Activated T-helper 17 cell treated with anti-CD3 and anti-CD28 coated beads, Interleukin-2, amount 50 U/mL, for 72 hours (primary cell): Measurements from ENCODE around the gene AUTS2. TPM values are rescaled to one million over a fixed set of nuclear protein-coding genes. Genes with fewer than 3 reads are reported as not detected.

Experiments used
- ATAC-seq: fragments of 150-1000 bp; cut with Tn5 transposase; replicated peaks from 2 replicates; pipeline ENCODE4 v1.10.0; 2021; ENCODE audit warnings: mild to moderate bottlenecking, moderate library complexity
- H3K27ac Mint-ChIP-seq: one replicate; pipeline ENCODE4 v1.8.0; 2022; ENCODE audit warnings: mixed read lengths
- H3K27me3 Mint-ChIP-seq: one replicate; pipeline ENCODE4 v1.8.0; 2022; ENCODE audit warnings: mixed read lengths
- H3K36me3 Mint-ChIP-seq: one replicate; pipeline ENCODE4 v1.8.0; 2022; ENCODE audit warnings: low read depth, mild to moderate bottlenecking, mixed read lengths
- H3K4me1 Mint-ChIP-seq: one replicate; pipeline ENCODE4 v1.8.0; 2022; ENCODE audit warnings: mixed read lengths
- H3K4me3 Mint-ChIP-seq: one replicate; pipeline ENCODE4 v1.8.0; 2022; ENCODE audit warnings: mild to moderate bottlenecking, mixed read lengths
- H3K9me3 Mint-ChIP-seq: one replicate; pipeline ENCODE4 v1.8.0; 2022; ENCODE audit warnings: mixed read lengths
- total RNA-seq, 2 donors: library from RNA; stranded (reverse); gene quantifications; one replicate each; pipeline ENCODE4 v1.2.3, GENCODE V29; 2022

The AUTS2 gene
- total RNA-seq, 2 donors from 2014 or later, result 20.1 to 39.9 TPM

DNA sequence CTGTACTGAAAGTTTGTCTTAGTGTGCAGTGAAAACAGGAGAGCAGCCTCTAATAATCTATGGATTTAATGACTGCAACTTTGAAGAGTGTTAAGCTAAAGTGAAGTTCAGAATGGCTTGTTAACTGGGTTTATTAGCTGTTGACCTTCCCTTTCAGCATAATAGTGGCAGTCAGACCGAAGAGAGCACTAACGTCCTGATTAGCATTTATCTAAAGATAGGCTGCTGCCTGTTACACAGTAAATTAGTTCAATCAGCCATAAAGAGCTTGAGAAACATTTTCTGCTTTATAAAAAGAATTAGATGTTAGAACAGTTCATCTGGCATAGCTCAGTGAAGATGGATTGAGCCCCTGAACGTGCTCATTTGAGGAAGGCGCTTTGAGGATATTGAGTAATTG lies 433.0 kb downstream of the AUTS2 start:
- Mint-ChIP-seq H3K27me3 (peaks cover 4% of the 10 kb centered on the region), H3K4me3 (no peak overlapping the region), H3K9me3 (no peaks in the 10 kb centered on the region), H3K36me3 (no peaks in the 10 kb centered on the region), H3K27ac (no peak overlapping the region), H3K4me1 (no peaks in the 10 kb centered on the region)
- ATAC-seq, result no peak

DNA sequence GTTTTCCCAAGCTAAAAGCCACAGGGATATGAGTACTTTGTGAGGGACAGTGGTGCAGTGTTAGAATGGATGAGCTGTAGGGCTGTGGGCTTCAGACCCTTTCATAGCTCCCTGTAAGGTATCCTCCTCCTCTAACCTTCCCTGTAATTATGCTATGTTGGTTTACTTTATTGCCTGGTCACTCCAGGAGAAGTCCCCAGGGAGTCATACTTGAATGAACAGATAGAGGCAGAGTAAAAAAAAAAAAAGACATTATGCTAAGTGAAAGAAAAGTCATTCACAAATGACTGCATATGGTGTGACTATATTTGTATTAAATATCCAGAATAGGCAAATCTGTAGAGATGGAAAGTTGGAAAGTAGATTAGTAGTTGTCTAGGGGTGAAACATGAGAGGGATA lies 434.4 kb downstream of the AUTS2 start:
- Mint-ChIP-seq H3K36me3 (no peaks in the 10 kb centered on the region), H3K27me3 (peaks cover 4% of the 10 kb centered on the region), H3K9me3 (no peaks in the 10 kb centered on the region), H3K4me3 (no peak overlapping the region), H3K4me1 (no peaks in the 10 kb centered on the region), H3K27ac (no peak overlapping the region)
- ATAC-seq, result no peak

DNA sequence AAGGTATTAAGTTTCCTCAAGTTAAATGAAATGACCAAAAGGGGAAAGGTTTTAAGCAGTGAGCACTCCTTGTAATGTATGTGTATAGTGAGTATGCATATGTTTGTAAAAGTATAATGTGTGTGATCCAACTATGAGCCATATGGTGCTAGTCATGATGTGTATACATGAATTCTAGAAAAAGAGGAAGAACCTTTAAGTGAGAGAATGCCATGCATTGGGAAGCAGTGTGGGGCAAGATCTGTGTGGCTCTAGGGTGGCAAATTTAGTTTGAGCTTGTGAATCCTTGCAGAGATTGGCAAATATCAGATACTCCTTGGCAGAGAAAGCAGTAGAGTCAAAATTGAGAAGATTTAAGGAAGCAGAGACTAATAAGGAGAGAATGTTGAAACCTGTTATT lies 435.0 kb downstream of the AUTS2 start:
- no peak for ATAC-seq
- Mint-ChIP-seq H3K36me3 (no peaks in the 10 kb centered on the region), H3K27me3 (peaks cover 4% of the 10 kb centered on the region), H3K4me1 (no peaks in the 10 kb centered on the region), H3K27ac (no peak overlapping the region), H3K4me3 (no peak overlapping the region), H3K9me3 (no peaks in the 10 kb centered on the region)

DNA sequence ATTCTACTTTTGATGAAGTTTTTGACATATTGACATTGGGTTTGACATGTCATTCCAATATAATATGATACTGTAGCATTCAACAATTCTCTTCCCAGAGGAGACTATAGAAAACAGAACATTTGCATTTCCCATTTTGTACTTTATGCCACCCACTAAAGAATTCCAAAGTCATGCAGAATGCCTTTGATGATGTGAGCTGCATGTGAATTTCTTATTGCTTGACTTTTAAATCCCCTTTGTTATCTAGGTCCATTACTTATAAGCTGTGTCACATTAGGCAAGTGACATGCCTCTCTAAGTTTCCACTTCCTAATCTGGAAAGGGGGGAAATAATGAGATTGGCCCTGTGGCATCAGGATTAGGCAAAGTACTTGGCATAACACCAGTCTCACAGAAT lies 436.7 kb downstream of the AUTS2 start:
- no peaks in the 10 kb centered on the region for H3K36me3 Mint-ChIP-seq
- no peak overlapping the region for H3K4me3 Mint-ChIP-seq
- no peak for ATAC-seq
- H3K9me3 Mint-ChIP-seq, result no peaks in the 10 kb centered on the region
- no peaks in the 10 kb centered on the region for H3K4me1 Mint-ChIP-seq
- no peak overlapping the region for H3K27ac Mint-ChIP-seq
- no peaks in the 10 kb centered on the region for H3K27me3 Mint-ChIP-seq

DNA sequence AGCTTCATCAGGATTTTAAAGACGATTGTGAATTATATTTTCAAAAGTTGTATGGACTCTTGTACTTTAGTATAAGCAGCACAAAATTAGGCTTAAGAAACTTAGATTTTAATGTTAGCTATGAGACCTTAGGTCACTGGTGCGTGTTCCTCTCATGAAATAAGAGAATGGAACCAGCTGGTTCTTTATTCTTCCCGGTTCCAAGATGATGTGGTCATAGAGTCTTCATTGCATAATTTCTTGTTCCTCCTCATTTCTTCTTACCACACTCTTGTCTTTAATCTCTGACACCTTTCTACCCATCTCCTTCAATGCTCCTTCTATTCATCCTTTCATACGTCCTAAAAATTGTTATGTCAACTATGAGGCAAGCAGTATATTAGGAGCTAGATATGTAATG lies 437.2 kb downstream of the AUTS2 start:
- Mint-ChIP-seq H3K36me3 (no peaks in the 10 kb centered on the region), H3K4me1 (no peaks in the 10 kb centered on the region), H3K27ac (no peak overlapping the region), H3K4me3 (no peak overlapping the region), H3K27me3 (no peaks in the 10 kb centered on the region), H3K9me3 (no peaks in the 10 kb centered on the region)
- no peak for ATAC-seq

DNA sequence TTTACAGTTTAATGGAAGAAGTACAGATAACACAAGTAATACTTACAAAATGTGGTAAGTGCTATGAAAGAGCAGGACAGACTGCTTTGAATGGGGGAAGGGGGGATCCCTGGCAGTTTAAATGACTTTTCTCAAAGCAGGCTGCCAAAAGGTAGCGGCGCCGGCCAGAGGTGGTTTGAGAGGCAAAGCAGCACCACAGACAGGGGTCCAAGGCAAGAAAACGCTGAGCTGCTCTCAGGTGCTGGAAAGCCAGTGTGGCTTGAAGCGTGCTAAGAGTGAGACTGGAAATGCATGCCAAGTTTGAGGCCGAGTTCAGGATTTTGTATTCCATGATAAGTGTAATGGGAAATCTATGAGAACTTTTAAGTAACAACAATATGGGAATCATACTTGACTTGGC lies 437.7 kb downstream of the AUTS2 start:
- Mint-ChIP-seq H3K4me3 (no peak overlapping the region), H3K27me3 (no peaks in the 10 kb centered on the region), H3K36me3 (no peaks in the 10 kb centered on the region), H3K27ac (no peak overlapping the region), H3K9me3 (no peaks in the 10 kb centered on the region), H3K4me1 (no peaks in the 10 kb centered on the region)
- ATAC-seq, result no peak

DNA sequence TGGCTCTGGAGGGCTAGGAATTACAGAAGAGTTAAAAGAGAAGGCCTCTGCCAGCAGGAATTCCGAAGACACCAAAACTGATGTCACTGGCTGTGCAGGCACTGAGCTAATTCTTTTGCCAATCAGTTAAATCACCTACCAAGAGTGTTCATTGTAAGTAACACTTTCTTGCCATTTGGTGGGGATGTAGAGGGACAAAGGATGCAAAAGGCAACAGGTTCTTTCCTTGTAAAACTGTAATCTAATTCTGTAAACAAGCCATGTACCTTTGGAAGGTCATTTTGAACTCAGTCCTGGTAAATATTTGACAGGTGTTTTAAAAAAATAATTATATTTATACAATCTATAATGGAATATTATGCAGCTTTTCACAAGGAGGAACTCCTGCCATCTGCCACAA lies 438.4 kb downstream of the AUTS2 start:
- Mint-ChIP-seq H3K4me3 (no peak overlapping the region), H3K4me1 (no peaks in the 10 kb centered on the region), H3K27me3 (no peaks in the 10 kb centered on the region), H3K27ac (no peak overlapping the region), H3K36me3 (no peaks in the 10 kb centered on the region), H3K9me3 (no peaks in the 10 kb centered on the region)
- no peak for ATAC-seq

DNA sequence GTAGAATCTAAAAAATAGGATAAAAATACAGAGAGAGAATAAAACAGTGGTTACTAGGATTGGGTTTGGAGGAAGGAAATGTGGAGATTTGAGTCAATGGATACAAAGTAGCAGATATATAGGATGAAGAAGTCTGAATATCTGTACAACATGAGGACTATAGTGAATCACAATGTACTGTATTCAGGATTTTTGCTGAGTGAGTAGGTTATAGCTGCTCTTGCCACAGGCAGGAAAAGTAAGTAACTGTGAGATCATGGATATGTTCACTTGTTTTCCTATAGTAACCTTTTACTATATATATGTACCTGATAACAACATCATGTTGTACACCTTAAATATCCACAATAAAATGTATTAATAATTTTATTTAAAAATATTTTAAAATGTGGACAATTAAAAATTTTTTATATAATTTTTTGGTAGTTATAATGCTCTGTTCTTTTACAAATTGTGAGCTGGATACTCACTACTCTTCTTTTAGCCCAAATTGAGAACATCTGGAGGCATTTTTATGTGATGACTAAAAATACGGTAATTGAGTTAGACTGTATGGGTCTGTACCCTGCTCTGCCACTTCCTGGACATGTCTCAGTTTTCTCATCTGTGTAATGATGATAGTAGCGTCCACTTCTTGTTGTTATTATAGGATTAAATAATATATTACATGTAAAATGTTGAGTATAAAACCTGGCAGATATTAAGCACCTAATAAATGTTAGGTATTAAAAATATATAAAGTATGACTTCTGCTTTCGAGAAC lies 439.1 kb downstream of the AUTS2 start:
- no peak for ATAC-seq
- no peak overlapping the region for H3K27ac Mint-ChIP-seq
- no peaks in the 10 kb centered on the region for H3K27me3 Mint-ChIP-seq
- H3K4me1 Mint-ChIP-seq, result no peaks in the 10 kb centered on the region
- no peaks in the 10 kb centered on the region for H3K9me3 Mint-ChIP-seq
- H3K36me3 Mint-ChIP-seq, result no peaks in the 10 kb centered on the region
- no peak overlapping the region for H3K4me3 Mint-ChIP-seq

DNA sequence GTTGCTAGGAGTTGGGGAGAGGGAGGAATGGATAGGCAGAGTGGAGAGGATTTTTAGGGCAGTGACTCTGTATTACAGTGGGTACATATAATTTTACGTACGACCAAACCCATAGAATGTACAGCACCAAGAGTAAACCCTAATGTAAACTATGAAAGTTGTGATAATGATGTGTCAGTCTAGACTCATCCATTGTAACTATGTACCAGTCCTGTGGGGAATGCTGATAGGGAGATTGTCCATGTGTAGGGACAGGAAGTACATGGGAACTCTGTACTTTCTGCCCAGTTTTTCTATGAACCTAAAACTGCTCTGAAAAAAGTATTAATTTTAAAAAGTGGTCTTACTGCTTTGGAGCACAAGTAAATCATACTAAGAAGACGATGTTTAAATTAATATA lies 441.8 kb downstream of the AUTS2 start:
- no peak overlapping the region for H3K27ac Mint-ChIP-seq
- no peak for ATAC-seq
- no peaks in the 10 kb centered on the region for H3K4me1 Mint-ChIP-seq
- H3K27me3 Mint-ChIP-seq, result no peaks in the 10 kb centered on the region
- no peaks in the 10 kb centered on the region for H3K9me3 Mint-ChIP-seq
- no peaks in the 10 kb centered on the region for H3K36me3 Mint-ChIP-seq
- no peak overlapping the region for H3K4me3 Mint-ChIP-seq

DNA sequence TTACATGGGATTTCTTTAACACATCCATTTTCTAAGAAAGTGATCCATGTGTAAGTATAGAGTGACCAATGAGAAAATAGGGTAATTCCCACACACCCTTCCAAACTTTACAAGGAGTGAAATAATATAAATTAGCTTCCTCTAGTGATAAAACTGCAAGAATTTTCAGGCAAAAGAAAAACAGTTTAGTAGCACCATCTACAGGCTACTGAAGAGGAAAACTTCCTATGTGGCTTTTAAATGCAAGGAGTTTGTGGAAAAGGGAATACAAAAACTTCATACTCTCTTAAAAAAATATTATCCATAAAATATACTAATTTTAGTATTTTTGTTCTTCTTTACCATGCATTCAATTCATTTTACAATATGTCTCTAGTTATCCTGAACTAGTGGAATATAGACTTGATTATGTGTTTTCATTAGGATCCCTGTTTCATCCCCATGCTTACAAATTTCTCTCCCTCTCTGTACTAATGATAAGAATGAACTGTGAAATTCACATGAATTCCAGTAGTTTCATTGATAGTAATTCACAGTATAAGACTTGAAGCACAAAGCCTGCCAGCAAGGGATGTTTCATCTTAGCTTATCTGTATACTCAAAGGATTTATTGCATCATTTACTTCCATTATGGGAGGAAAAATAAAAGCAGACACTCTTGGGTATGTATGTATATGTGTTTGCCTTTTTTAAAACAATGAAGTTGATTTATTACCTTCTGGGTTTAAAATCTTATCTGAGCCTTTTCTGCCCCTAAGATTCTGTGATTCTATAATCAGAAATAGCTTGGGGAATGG lies 442.9 kb downstream of the AUTS2 start:
- ATAC-seq, result no peak
- no peaks in the 10 kb centered on the region for H3K9me3 Mint-ChIP-seq
- no peaks in the 10 kb centered on the region for H3K36me3 Mint-ChIP-seq
- H3K4me3 Mint-ChIP-seq, result no peak overlapping the region
- H3K4me1 Mint-ChIP-seq, result no peaks in the 10 kb centered on the region
- no peak overlapping the region for H3K27ac Mint-ChIP-seq
- no peaks in the 10 kb centered on the region for H3K27me3 Mint-ChIP-seq

DNA sequence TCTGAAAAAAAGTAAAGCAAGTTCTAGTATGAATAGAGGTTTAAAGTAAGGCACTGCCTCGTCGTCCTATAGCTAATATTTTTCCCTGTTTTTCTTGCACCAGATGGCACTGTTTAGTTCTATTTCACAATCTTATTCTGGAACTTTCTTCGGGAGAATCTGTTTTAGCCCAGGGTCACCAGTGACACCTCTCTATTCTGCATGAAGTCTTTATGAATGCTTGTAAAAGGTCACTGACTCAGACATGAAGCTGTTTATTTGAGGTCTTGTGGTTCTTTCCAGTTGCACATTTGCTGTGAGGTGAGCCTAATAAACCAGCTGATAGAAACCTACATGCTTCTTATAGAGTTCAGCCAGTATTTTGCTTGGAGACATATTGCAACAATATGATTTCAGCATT lies 444.3 kb downstream of the AUTS2 start:
- ATAC-seq, result no peak
- no peak overlapping the region for H3K4me3 Mint-ChIP-seq
- no peaks in the 10 kb centered on the region for H3K9me3 Mint-ChIP-seq
- no peaks in the 10 kb centered on the region for H3K27me3 Mint-ChIP-seq
- no peak overlapping the region for H3K27ac Mint-ChIP-seq
- no peaks in the 10 kb centered on the region for H3K36me3 Mint-ChIP-seq
- no peaks in the 10 kb centered on the region for H3K4me1 Mint-ChIP-seq

DNA sequence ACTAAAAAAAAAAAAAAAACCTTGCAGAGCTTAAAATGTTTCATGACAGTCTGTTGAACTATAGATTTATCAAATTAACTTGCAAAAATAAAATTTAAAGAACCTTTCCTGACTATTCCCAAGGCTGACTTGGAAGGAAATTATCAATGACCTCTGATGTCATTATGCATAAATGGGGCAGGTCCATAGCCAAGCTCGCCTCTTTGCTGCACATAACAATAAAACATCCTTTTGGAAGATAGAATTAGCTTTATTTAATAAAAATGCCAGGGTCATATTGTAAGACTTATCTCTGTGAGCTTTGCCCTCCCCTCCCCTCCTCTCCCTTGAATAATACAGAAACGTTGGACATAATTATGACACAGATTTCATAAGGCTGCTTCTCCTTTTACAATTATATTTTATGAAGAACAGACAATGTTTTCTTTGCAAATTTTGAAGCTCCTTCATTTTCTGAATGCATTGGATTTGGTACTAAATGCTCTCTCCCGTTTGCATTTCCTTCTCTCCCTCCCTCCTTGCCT lies 444.8 kb downstream of the AUTS2 start:
- Mint-ChIP-seq H3K36me3 (no peaks in the 10 kb centered on the region), H3K27me3 (no peaks in the 10 kb centered on the region), H3K9me3 (no peaks in the 10 kb centered on the region), H3K4me3 (no peak overlapping the region), H3K27ac (no peak overlapping the region), H3K4me1 (no peaks in the 10 kb centered on the region)
- ATAC-seq, result no peak

DNA sequence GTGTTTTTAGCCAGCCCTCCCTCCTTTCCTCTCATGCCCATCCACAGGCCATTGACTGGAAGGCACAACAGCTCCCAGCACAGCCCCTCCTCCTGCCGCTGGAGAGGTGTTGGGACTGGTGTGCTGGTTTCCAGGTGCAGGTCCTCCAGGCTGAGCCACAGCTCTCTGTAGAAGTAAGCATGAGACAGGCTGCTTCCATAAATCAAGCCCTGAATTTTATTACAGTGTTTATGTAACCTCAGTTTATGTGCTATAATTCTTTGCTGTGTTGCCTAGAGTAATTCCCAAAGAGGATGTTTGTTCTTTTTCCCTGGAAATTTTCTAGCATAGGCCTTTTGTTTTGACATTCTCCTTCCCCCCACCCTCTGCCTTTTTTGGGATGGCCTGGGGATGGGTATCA lies 445.8 kb downstream of the AUTS2 start:
- Mint-ChIP-seq H3K27ac (no peak overlapping the region), H3K9me3 (no peaks in the 10 kb centered on the region), H3K4me1 (no peaks in the 10 kb centered on the region), H3K36me3 (no peaks in the 10 kb centered on the region), H3K4me3 (no peak overlapping the region), H3K27me3 (no peaks in the 10 kb centered on the region)
- ATAC-seq, result no peak

DNA sequence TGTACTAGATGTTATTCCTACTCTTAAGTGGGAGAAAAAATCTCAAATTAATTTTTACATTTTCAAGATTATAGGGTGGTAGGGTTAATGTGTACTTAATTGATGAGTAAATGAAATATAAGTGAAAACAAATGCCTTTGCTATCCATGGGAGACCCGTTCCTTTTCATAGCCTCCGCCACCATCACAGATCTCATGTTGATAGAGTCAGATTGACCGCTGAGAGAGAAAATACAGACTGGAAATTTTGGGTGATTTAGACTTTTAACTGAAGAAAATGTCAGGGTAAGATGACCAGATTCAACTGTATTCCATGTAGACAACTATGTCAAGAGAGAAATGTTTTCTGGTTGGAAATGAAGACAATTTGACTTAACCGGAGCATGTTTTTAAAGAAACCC lies 446.2 kb downstream of the AUTS2 start:
- Mint-ChIP-seq H3K4me3 (no peak overlapping the region), H3K27me3 (no peaks in the 10 kb centered on the region), H3K36me3 (no peaks in the 10 kb centered on the region), H3K27ac (no peak overlapping the region), H3K4me1 (no peaks in the 10 kb centered on the region), H3K9me3 (no peaks in the 10 kb centered on the region)
- ATAC-seq, result no peak

DNA sequence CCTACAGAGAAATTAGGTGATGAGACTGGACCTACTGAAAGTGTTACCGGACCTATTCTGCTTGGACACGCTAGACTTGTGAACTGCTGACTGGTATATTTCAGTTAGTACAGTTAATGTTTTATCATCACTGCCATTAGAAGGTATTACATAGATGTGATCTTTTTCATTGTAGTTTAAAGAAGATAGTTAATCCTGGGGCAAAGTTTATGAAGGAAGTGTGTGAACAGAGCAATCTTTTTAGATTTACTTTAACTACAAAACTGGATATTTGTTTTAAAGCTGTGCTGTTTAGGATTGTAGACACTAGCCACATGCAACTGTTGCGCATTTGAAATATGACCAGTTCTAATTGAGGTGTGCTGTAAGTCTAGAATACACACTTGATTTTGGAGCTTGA lies 446.7 kb downstream of the AUTS2 start:
- ATAC-seq, result no peak
- no peaks in the 10 kb centered on the region for H3K4me1 Mint-ChIP-seq
- H3K9me3 Mint-ChIP-seq, result no peaks in the 10 kb centered on the region

More for the DNA sequence above, 446.7 kb downstream of the AUTS2 start:
- Mint-ChIP-seq H3K27me3 (no peaks in the 10 kb centered on the region), H3K4me3 (no peak overlapping the region), H3K36me3 (no peaks in the 10 kb centered on the region), H3K27ac (no peak overlapping the region)
